Testis (tissue), 3 donors: ENCODE measurements around the gene ENAH. TPM values are rescaled to one million over a fixed set of nuclear protein-coding genes. Genes with fewer than 3 reads are reported as not detected.

Experiments
- DNase-seq: peaks from one replicate; pipeline ENCODE4 v3.0.0-alpha.2; 2019
- H3K27ac ChIP-seq, 2 donors: fragments of 200-600 bp; sonication (generic); one replicate each; pipeline ENCODE4 v1.5.1; 2019
- H3K27me3 ChIP-seq: fragments of 200-600 bp; sonication (generic); one replicate; pipeline ENCODE4 v1.5.1; 2019
- H3K36me3 ChIP-seq: fragments of 200-600 bp; sonication (generic); one replicate; pipeline ENCODE4 v1.5.1; 2017; ENCODE audit warnings: low read depth; ENCODE audit errors: missing control alignments
- H3K4me1 ChIP-seq: fragments of 200-600 bp; sonication (generic); one replicate; pipeline ENCODE4 v1.5.1; 2019
- H3K4me3 ChIP-seq, 2 donors: fragments of 200-600 bp; sonication (generic); one replicate each; pipeline ENCODE4 v1.5.1; 2017 to 2019
- H3K9me3 ChIP-seq: fragments of 200-600 bp; sonication (generic); one replicate; pipeline ENCODE4 v1.5.1; 2017
- CTCF ChIP-seq, 3 experiments: fragments of 450-650 bp in 2 of 3; fragments of 200-600 bp in 1 of 3; sonication (generic) in 1 of 3; IDR thresholded peaks; one replicate each; pipeline ENCODE4 v1.5.1; 2016 to 2019; ENCODE audit warnings: antibody characterized with exemption in 3 of 3, mild to moderate bottlenecking in 2 of 3, moderate library complexity in 1 of 3
- POLR2A ChIP-seq: fragments of 450-650 bp; IDR thresholded peaks from one replicate; pipeline ENCODE4 v1.6.1; 2017; ENCODE audit warnings: antibody characterized with exemption, mild to moderate bottlenecking, moderate library complexity
- WGBS, 2 donors: methylation state at CpG; one replicate each; pipeline ENCODE4 v1.1.5; 2018; 5-methylcytosine and 5-hydroxymethylcytosine counted together
- intact Hi-C: fragments of 100-400 bp; cut with DNase I; formaldehyde crosslinking; loops from one replicate; pipeline ENCODE4 v1.15.1; 2023; ENCODE audit warnings: low total_unique reads
- polyA plus RNA-seq: library from polyadenylated mRNA; stranded (reverse); fragments of 350-450 nt; fragmentation: Illumina TruSeq; extraction: RNeasy Lipid Tissue Mini Kit (QIAGEN cat#74804); gene quantifications from one replicate; pipeline ENCODE4 v1.2.3, GENCODE V29; 2014; ENCODE audit warnings: low read depth, low replicate concordance; ENCODE audit not compliant: insufficient read depth
- total RNA-seq, 2 donors: library from RNA; depleted of rRNA; stranded (reverse); fragments of >200 nt; gene quantifications; one replicate each; pipeline ENCODE4 v1.2.3, GENCODE V29; 2016

The ENAH gene
- total and polyA plus RNA-seq, 3 donors from 2014 or later: 84.3 to 132 (median 122) TPM

GRCh38 chr1:225488676-225489075 lies 164.2 kb downstream of the ENAH start:
- DNase-seq: no peak
- intact Hi-C loops: no loop called here
- TF ChIP-seq CTCF (IDR thresholded peaks at IDR 0.05) (no peak), POLR2A (no peak)
- no peaks in the 10 kb centered on the region for H3K27me3 ChIP-seq
- no peaks in the 10 kb centered on the region for H3K4me1 ChIP-seq
- no peak overlapping the region for H3K4me3 ChIP-seq
- 76 to 77% methylated on average over 5 of the region's 5 CpGs for whole genome bisulfite sequencing, 2 donors
- no peaks in the 10 kb centered on the region for H3K36me3 ChIP-seq
- H3K9me3 ChIP-seq: no peaks in the 10 kb centered on the region
- no peak overlapping the region for H3K27ac ChIP-seq

- Histone ChIP-seq H3K27me3 (no peaks in the 10 kb centered on the region), H3K4me1 (no peaks in the 10 kb centered on the region), H3K36me3 (no peaks in the 10 kb centered on the region), H3K27ac (no peak overlapping the region), H3K4me3 (no peak overlapping the region), H3K9me3 (no peaks in the 10 kb centered on the region)
- WGBS, 2 donors: 78 to 89% methylated on average over 2 of the region's 2 CpGs
- TF ChIP-seq CTCF (IDR thresholded peaks at IDR 0.05) (no peak), POLR2A (no peak)
- no peak for DNase-seq
- intact Hi-C loops: no loop called here
Measured at GRCh38 chr1:225486856-225487255, 166.1 kb downstream of the ENAH start.

GRCh38 chr1:225485991-225486530 lies 166.9 kb downstream of the ENAH start:
- H3K36me3 ChIP-seq: no peaks in the 10 kb centered on the region
- intact Hi-C loops: no loop called here
- H3K4me1 ChIP-seq: no peaks in the 10 kb centered on the region
- H3K27me3 ChIP-seq: no peaks in the 10 kb centered on the region
- 88 to 89% methylated on average over 6 of the region's 6 CpGs for WGBS, 2 donors
- TF ChIP-seq POLR2A (no peak), CTCF (IDR thresholded peaks at IDR 0.05) (no peak)
- H3K9me3 ChIP-seq: no peaks in the 10 kb centered on the region
- H3K27ac ChIP-seq: no peak overlapping the region
- no peak for DNase-seq
- H3K4me3 ChIP-seq: no peak overlapping the region

GRCh38 chr1:225485226-225485625 lies 167.7 kb downstream of the ENAH start:
- no peak for TF ChIP-seq CTCF (IDR thresholded peaks at IDR 0.05)
- TF ChIP-seq POLR2A: no peak
- Histone ChIP-seq H3K4me3 (no peak overlapping the region), H3K36me3 (no peaks in the 10 kb centered on the region), H3K4me1 (no peaks in the 10 kb centered on the region), H3K27ac (no peak overlapping the region), H3K27me3 (no peaks in the 10 kb centered on the region), H3K9me3 (no peaks in the 10 kb centered on the region)
- WGBS, 2 donors: 81 to 82% methylated on average over 3 of the region's 3 CpGs
- intact Hi-C loops: no loop called here
- DNase-seq: no peak

GRCh38 chr1:225484657-225485214 lies 168.2 kb downstream of the ENAH start:
- Histone ChIP-seq H3K27ac (no peak overlapping the region), H3K4me3 (no peak overlapping the region), H3K9me3 (no peaks in the 10 kb centered on the region), H3K36me3 (no peaks in the 10 kb centered on the region), H3K27me3 (no peaks in the 10 kb centered on the region), H3K4me1 (no peaks in the 10 kb centered on the region)
- intact Hi-C loops: no loop called here
- WGBS, 2 donors: 68 to 73% methylated on average over 10 of the region's 10 CpGs
- TF ChIP-seq CTCF (IDR thresholded peaks at IDR 0.05) (no peak), POLR2A (no peak)
- DNase-seq: no peak
